ENCODE data around the gene AHRR. TPM values are rescaled to one million over a fixed set of nuclear protein-coding genes. Genes with fewer than 3 reads are reported as not detected.

Gene AHRR
- total and polyA plus RNA-seq, 10 of the 15 experiments (the other 5 are each of a cell fraction or from before 2014, with no cell fraction given): 0.90 to 35.2 (median 19.2) TPM

GRCh38 chr5:438481-438981 is 117.0 kb downstream of the AHRR start:
- Histone ChIP-seq H3K9me3 (replicated peaks; ENCODE audit: control insufficient read depth, insufficient read depth, low read length) (no peaks in the 10 kb centered on the region), H3K4me1 (ENCODE audit: control insufficient read depth, insufficient read depth, low read length) (peaks cover 23% of the 10 kb centered on the region), H3K36me3 (ENCODE audit: control insufficient read depth in 2 of 2, insufficient read depth in 2 of 2, low read length in 1 of 2) (peaks cover 3 to 8% of the 10 kb centered on the region in 2 experiments; a peak in 3 of 4 replicates), H3K4me2 (ENCODE audit: control insufficient read depth, insufficient read depth) (no peak overlapping the region), H3K4me3 (no peak overlapping the region), H3K27me3 (replicated peaks in 1 of 2; ENCODE audit: control insufficient read depth in 2 of 2, insufficient read depth in 2 of 2, low read length in 1 of 2) (no peaks in the 10 kb centered on the region), H4K20me1 (ENCODE audit: control insufficient read depth, insufficient read depth) (no peaks in the 10 kb centered on the region), H2AFZ (ENCODE audit: control insufficient read depth, low read depth, low read length) (no peak overlapping the region), H3K9ac (ENCODE audit: control insufficient read depth, insufficient read depth, low read length) (no peak overlapping the region), H3K79me2 (ENCODE audit: control insufficient read depth, insufficient read depth, low read length) (peaks cover 16% of the 10 kb centered on the region), H3K27ac (ENCODE audit: control insufficient read depth, insufficient read depth) (no peak overlapping the region)
- ChIA-PET POLR2A (interaction anchor here (1.7 kb wide), 1 partner anchor 14 kb away, joined by 4 read pairs; no protein-coding TSS in a partner anchor), CTCF (interaction anchor here (0.6 to 3.6 kb wide), 3 partner anchors 15 to 121 kb away, joined by 3 to 21 read pairs (median 4); no protein-coding TSS in a partner anchor), SMC1A (ENCODE audit: uncharacterized antibody, unreplicated experiment) (interaction anchor here (1.6 to 1.8 kb wide), 2 partner anchors 14 to 122 kb away, joined by 5 to 9 read pairs; no protein-coding TSS in a partner anchor), RAD21 (ENCODE audit: unreplicated experiment) (interaction anchor here (1.4 to 2.2 kb wide), 3 partner anchors 46 to 121 kb away, joined by 3 to 12 read pairs (median 6); no protein-coding TSS in a partner anchor)
- DNase-seq (ENCODE audit: low read depth, low spot score) (no peak), FAIRE-seq (no peak), ATAC-seq (no peak)
- in situ Hi-C loops (cut with MboI) (loop anchor here (5.0 kb wide), 1 partner anchor 121 kb away; no protein-coding TSS in a partner anchor), intact Hi-C loops (cut with micrococcal nuclease; ENCODE audit: unreplicated experiment) (no loop called here)
- TF ChIP-seq BCL3 (IDR thresholded peaks at IDR 0.05; ENCODE audit: borderline replicate concordance, insufficient read depth, low read depth, low read length, poor library complexity, severe bottlenecking) (peak; percentile 56), POLR2A (IDR thresholded peaks at IDR 0.05; ENCODE audit: low read depth, low read length) (peak; percentile 41; the same call in 1 of the 2 replicates), POLR2AphosphoS5 (IDR thresholded peaks at IDR 0.05; ENCODE audit: low read length) (peak; percentile 27; the same call in 1 of the 2 replicates), HDGF (IDR thresholded peaks at IDR 0.05) (no peak), ZNF687 (IDR thresholded peaks at IDR 0.05) (no peak)
- TF ChIP-seq, protein P1, sequence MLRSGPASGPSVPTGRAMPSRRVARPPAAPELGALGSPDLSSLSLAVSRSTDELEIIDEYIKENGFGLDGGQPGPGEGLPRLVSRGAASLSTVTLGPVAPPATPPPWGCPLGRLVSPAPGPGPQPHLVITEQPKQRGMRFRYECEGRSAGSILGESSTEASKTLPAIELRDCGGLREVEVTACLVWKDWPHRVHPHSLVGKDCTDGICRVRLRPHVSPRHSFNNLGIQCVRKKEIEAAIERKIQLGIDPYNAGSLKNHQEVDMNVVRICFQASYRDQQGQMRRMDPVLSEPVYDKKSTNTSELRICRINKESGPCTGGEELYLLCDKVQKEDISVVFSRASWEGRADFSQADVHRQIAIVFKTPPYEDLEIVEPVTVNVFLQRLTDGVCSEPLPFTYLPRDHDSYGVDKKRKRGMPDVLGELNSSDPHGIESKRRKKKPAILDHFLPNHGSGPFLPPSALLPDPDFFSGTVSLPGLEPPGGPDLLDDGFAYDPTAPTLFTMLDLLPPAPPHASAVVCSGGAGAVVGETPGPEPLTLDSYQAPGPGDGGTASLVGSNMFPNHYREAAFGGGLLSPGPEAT (IDR thresholded peaks at IDR 0.05; ENCODE audit: low read depth): no peak
- WGBS (ENCODE audit: insufficient coverage, insufficient replicate concordance, low lambda C conversion rate, missing lambda C conversion rate): 83% methylated on average over 12 of the region's 14 CpGs
- no TSS peak for BruUV-seq (replicated peaks)

All from GM12878 (cell line).